Calu3 (cell line): ENCODE measurements around the gene AK4. TPM values are rescaled to one million over a fixed set of nuclear protein-coding genes. Genes with fewer than 3 reads are reported as not detected.

Experiments used
- BruUV-seq: library from RNA; stranded (reverse); fragments of 400-500 nt; replicated peaks from 2 replicates; lab custom pipeline; 2021; lab: Mats Ljungman, UMichigan
- CTCF ChIA-PET: fragments of 300-600 bp; sonication (Branson Sonifier 250); formaldehyde crosslinking; loops from one replicate; lab custom pipeline; 2022; ENCODE audit warnings: antibody characterized with exemption; lab: Charles Lee
- DNase-seq: peaks from one replicate; pipeline ENCODE4 v3.0.0; 2022
- H3K27ac Mint-ChIP-seq: one replicate; pipeline ENCODE4 v1.8.0; 2022; ENCODE audit warnings: mixed read lengths; ENCODE audit not compliant: unreplicated experiment
- H3K27me3 Mint-ChIP-seq: one replicate; pipeline ENCODE4 v1.8.0; 2022; ENCODE audit warnings: mixed read lengths; ENCODE audit not compliant: unreplicated experiment
- H3K36me3 Mint-ChIP-seq: one replicate; pipeline ENCODE4 v1.8.0; 2022; ENCODE audit warnings: mild to moderate bottlenecking, moderate library complexity, mixed read lengths; ENCODE audit not compliant: insufficient read depth, unreplicated experiment
- H3K4me1 Mint-ChIP-seq: one replicate; pipeline ENCODE4 v1.8.0; 2022; ENCODE audit warnings: mild to moderate bottlenecking, low read depth, mixed read lengths; ENCODE audit not compliant: unreplicated experiment
- H3K4me3 Mint-ChIP-seq: one replicate; pipeline ENCODE4 v1.8.0; 2022; ENCODE audit warnings: mild to moderate bottlenecking, low read depth, moderate library complexity, mixed read lengths; ENCODE audit not compliant: unreplicated experiment
- H3K9me3 Mint-ChIP-seq: one replicate; pipeline ENCODE4 v1.8.0; 2022; ENCODE audit warnings: low read depth, mixed read lengths; ENCODE audit not compliant: unreplicated experiment
- intact Hi-C: fragments of 100-400 bp; cut with micrococcal nuclease; formaldehyde crosslinking; loops from one replicate; pipeline ENCODE4 v1.10.0; 2022; ENCODE audit not compliant: unreplicated experiment
- total RNA-seq: library from RNA; stranded (reverse); gene quantifications from 2 replicates; pipeline ENCODE4 v1.2.3, GENCODE V29; 2022
- TF ChIP-seq, protein P1 (sequence below): fragments of 200-600 bp; IDR thresholded peaks from one replicate; pipeline ENCODE4 v1.8.0; 2022; ENCODE audit warnings: antibody characterized with exemption; ENCODE audit not compliant: unreplicated experiment

The AK4 gene
- total RNA-seq, 1 experiment from 2014 or later = 49.9 TPM

DNA sequence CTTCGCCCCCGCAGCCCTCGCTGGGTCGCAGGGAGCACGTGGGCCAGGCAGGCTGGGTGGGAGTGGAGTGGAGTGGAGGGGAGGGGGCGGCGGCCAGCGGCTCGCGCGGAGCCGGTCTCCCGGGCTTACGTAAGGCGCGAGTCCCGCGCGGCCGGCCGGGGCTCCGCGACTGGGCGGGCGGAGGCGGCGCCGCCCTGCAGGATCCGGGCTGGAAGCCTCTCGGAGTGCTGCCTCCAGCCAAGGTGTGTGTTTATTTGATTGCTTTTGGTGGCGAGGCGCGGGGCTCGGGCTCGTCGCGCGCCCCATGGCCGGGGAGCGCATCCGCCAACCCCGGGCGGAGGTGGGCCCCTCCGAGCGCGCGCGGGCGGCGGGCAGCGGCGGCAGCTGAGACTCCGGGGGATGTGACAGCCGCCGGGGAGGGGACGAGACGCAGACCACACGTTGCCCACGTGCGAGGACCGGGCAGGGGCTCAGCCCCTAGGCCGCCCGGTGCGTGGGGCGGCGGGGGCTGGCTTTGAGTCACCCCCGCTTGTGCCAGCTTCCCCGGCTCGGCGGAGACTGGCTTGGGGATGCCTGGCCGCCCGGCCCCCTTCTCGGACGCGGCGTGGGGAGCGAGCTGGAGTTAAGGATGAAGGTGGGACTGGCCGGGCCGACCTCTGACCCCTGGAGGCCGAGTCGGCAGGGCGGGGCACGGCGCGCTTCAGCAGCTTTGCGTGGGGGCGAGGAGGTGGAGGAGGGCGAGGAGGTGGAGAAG lies 402 bp upstream of the AK4 start:
- Mint-ChIP-seq H3K27me3 (no peaks in the 10 kb centered on the region), H3K4me1 (peaks cover 52% of the 10 kb centered on the region), H3K27ac (peak overlapping the region; percentile 66), H3K9me3 (no peaks in the 10 kb centered on the region), H3K4me3 (peak overlapping the region; percentile 87), H3K36me3 (peaks cover 40% of the 10 kb centered on the region)
- no TSS peak for BruUV-seq
- peak; percentile 61 for DNase-seq
- TF ChIP-seq, protein P1, sequence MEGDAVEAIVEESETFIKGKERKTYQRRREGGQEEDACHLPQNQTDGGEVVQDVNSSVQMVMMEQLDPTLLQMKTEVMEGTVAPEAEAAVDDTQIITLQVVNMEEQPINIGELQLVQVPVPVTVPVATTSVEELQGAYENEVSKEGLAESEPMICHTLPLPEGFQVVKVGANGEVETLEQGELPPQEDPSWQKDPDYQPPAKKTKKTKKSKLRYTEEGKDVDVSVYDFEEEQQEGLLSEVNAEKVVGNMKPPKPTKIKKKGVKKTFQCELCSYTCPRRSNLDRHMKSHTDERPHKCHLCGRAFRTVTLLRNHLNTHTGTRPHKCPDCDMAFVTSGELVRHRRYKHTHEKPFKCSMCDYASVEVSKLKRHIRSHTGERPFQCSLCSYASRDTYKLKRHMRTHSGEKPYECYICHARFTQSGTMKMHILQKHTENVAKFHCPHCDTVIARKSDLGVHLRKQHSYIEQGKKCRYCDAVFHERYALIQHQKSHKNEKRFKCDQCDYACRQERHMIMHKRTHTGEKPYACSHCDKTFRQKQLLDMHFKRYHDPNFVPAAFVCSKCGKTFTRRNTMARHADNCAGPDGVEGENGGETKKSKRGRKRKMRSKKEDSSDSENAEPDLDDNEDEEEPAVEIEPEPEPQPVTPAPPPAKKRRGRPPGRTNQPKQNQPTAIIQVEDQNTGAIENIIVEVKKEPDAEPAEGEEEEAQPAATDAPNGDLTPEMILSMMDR = no peak
- intact Hi-C loops = no loop called here
- CTCF ChIA-PET = interaction anchor here (1.7 kb wide), 1 partner anchor 29 kb away, joined by 5 read pairs; no protein-coding TSS in a partner anchor

DNA sequence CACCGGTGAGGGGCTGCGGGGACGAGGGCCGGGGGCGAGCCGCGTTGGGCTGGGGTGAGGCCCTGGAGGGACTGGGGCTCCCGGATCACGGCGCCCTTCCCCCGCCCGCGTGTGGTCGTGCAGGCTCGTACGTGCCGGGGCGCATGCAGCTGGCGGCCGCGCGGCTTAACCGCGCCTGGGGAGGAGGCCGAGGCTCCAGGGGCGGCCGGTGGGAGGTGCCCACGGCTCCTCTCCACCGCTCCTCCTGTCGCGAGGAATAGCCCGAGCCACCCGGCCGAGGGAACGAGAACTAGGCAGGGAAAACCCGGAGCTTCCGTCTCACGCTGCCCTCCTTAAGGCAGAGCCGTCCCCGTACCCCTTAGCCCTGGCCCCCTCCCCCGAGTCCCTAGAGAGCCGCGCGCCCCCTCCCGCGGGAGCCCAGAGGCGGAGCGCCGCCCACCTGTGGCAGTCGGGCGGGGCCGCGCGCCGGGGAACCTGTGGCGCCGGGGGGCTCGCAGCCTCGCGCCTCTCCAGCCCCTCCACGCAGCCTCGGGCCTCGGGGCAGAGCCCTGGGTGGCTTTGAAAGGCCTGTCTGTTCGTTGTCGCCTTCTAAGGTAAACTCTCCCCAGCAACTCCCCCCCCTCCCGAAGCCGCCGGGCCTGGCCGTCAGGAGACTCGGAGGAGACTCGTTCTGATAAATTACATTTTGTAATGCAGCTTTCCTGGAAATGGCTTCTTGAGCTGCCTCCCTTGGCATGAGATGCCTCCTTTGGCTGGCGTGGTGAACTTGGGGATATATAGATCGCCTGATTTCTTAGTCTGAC lies 746 bp downstream of the AK4 start:
- Mint-ChIP-seq H3K27ac (no peak overlapping the region), H3K9me3 (no peaks in the 10 kb centered on the region), H3K36me3 (peaks cover 40% of the 10 kb centered on the region), H3K4me1 (peaks cover 56% of the 10 kb centered on the region), H3K4me3 (peak overlapping the region; percentile 87), H3K27me3 (no peaks in the 10 kb centered on the region)
- CTCF ChIA-PET = interaction anchor here (0.7 to 1.7 kb wide), 4 partner anchors 26 to 60 kb away, joined by 3 to 5 read pairs (median 4); no protein-coding TSS in a partner anchor
- no TSS peak for BruUV-seq
- intact Hi-C loops = no loop called here
- TF ChIP-seq, protein P1 = no peak
- peak; percentile 50 for DNase-seq

DNA sequence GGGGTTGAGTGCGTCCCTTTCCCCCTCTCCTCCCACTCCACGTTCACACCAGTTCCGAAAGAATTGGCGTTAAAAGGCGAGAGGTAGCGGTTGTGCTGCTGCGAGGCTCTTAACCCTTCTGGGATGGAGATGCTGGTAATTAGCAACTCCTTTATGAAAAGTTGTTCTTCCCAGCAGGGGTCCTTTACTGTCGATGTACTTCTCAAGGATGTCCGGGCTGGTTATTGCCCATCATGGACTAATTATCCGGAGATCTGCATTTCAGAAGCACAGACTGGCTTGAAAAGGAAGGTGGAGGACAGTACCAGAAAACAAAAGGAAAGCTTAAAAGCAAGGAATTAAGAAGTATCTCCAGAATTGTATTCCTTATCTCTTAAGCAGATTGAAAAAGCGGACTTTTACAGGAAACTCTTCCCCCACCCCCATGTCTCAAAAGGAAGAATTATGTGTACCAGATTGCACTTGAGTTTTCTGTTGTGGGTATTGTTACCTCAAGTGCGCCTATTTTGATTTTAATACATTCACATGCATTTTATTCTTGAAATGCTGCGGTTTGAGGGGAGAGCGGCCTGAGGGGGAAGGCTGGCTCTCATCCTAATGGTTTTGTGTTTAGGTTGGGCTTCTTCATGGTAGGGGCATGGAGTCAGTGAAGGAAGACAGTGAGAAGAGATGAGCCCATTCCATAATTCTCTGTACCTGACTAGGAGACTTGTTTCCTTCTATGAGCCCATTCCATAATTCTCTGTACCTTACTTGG lies 1.5 kb downstream of the AK4 start:
- CTCF ChIA-PET = interaction anchor here (0.7 to 1.7 kb wide), 5 partner anchors 25 to 68 kb away, joined by 3 to 5 read pairs (median 3); no protein-coding TSS in a partner anchor
- no peak for DNase-seq
- intact Hi-C loops = loop anchor here (5.0 kb wide), 2 partner anchors 58 to 82 kb away; no protein-coding TSS in a partner anchor
- peaks cover 57% of the 10 kb centered on the region for H3K4me1 Mint-ChIP-seq
- no peaks in the 10 kb centered on the region for H3K9me3 Mint-ChIP-seq
- no peaks in the 10 kb centered on the region for H3K27me3 Mint-ChIP-seq
- BruUV-seq = TSS peak; percentile 59
- peaks cover 40% of the 10 kb centered on the region for H3K36me3 Mint-ChIP-seq
- TF ChIP-seq, protein P1 = no peak
- H3K27ac Mint-ChIP-seq = no peak overlapping the region
- H3K4me3 Mint-ChIP-seq = peak overlapping the region; percentile 87

DNA sequence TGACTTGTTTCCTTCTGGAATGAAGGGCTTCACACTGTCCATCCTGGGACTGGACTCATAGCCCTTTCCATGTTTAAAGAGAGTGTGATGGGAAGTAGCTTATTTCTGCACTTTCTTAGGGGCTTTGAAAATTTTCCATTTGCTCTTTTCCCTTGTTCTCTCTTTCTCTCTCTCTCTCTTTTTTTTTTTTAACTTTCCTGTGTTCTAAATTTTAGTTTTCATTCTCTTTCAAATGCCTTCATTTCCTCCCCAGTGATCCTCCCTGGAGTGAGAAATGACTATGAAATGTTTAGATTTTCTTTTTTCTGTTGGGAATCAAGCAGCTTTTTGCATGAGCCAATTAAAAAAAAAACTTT lies 2.1 kb downstream of the AK4 start:
- no peaks in the 10 kb centered on the region for H3K9me3 Mint-ChIP-seq
- H3K27ac Mint-ChIP-seq = no peak overlapping the region
- BruUV-seq = no TSS peak
- no peaks in the 10 kb centered on the region for H3K27me3 Mint-ChIP-seq
- peaks cover 40% of the 10 kb centered on the region for H3K36me3 Mint-ChIP-seq
- no peak for DNase-seq
- peaks cover 55% of the 10 kb centered on the region for H3K4me1 Mint-ChIP-seq
- peak overlapping the region; percentile 87 for H3K4me3 Mint-ChIP-seq
- CTCF ChIA-PET = interaction anchor here (0.5 to 0.7 kb wide), 2 partner anchors 19 to 67 kb away, joined by 3 read pairs; no protein-coding TSS in a partner anchor
- TF ChIP-seq, protein P1 = no peak
- intact Hi-C loops = loop anchor here (5.0 kb wide), 2 partner anchors 57 to 83 kb away; no protein-coding TSS in a partner anchor
